HG03280 (cell line): ENCODE measurements around the gene GFER.

ENCODE experiments used
- ATAC-seq: cut with Tn5 transposase; IDR thresholded peaks from one replicate; pipeline ENCODE4 v1.9.1; 2021; ENCODE audit warnings: mild to moderate bottlenecking, moderate library complexity; ENCODE audit not compliant: unreplicated experiment

Gene GFER

DNA sequence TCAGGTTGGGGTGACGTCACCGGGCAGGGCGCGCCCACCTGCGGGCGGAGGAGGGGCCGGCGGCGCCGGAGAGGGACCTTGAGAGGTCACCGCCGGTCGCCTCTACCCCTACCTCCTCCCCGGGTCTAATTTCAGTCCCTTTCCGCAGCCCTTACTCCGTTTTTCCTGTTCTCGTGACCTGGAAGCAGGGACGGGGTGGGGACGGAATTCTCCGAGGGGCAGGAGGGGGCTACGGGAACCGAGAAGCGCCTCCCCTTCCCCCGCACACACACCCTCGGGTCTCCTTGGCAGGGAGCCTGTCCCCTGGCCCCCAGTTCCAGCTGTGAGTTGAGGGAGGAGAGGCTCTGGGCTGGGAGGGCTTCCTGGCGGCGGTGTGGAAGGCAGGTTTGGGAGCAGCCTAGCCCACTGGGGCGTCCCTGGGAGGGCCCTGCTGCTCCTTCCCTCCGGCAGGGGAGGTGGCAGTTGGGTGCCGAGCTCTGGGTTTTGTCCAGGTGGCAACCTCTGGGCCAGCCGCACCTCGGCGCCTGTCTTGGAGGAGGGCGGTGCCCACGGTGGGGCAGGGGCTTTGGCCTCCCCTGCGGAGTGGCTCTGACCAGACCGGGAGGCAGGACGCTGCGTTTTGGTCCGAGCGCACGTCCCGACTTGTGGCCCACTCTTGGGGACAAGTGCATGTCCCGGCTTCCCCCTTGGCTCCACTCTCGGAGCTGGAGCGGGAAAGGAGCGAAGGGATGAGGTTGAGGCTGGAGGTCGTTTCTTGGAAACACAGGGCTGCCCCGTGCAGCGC is 6.5 kb downstream of the GFER start:
- ATAC-seq: no peak

DNA sequence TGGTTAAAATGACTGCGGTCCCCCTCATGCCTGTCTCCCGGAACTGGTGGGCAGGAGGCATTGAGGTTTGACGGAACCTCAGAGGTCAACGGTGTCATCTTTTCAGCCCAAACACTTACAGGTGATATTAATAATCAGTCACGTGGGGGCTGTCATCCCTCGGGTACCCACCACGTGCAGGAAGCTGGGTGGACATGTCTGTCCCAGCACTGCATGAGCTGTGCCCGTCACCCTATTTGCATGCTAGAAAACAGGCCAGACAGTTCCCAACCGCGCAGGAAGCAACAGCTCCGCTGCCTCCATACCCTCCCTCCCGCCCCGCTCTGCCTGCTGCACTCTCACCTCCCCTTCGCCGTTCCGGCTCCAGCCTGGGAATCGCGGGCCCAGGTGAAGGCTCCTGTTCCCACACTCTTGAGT is 7.2 kb downstream of the GFER start:
- no peak for ATAC-seq

DNA sequence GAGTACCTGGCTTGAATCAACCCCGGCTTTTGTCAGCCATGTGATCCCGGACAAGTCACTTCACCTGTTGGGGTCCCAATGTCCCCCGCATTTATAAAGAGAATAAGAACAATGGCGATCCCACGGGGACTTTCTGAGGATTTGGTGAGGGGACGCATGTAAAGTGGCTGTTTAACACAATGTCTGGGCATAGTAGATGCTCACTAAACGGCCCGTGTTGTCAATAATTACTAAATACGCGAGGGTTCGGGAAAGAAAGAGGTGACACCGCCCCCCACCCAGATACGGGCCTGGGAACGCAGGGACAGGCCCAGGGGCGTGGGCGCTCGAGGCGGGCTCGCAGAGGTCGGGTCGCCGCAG is 7.6 kb downstream of the GFER start:
- no peak for ATAC-seq

DNA sequence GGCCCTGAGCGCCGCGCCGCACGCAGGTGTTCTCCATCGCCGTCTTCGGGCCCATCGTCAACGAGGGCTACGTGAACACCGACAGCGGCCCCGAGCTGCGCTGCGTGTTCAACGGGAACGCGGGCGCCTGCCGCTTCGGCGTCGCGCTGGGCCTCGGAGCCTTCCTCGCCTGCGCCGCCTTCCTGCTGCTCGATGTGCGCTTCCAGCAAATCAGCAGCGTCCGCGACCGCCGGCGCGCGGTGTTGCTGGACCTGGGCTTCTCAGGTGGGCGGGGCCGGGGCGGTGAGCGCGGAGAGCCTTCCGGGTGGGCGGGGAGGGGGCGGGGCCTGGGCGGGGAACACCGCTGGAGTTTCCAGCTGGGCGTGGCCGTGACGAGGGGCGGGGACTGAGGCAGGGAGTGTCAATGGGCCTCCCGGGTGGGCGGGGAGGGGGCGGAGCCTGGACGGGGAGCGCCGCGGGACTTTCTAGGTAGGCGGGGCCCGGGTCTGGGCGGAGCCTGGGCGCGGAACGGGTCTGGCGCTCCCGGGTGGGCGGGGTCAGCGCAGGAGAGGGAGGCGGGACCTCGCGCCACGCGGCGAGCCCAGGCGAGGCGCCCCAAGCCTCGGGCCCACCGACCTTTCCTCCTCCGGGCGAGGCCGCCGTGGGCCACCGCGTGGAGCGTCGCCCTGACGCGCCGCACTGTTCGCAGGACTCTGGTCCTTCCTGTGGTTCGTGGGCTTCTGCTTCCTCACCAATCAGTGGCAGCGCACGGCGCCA is 8.1 kb downstream of the GFER start:
- peak; percentile 59 for ATAC-seq

DNA sequence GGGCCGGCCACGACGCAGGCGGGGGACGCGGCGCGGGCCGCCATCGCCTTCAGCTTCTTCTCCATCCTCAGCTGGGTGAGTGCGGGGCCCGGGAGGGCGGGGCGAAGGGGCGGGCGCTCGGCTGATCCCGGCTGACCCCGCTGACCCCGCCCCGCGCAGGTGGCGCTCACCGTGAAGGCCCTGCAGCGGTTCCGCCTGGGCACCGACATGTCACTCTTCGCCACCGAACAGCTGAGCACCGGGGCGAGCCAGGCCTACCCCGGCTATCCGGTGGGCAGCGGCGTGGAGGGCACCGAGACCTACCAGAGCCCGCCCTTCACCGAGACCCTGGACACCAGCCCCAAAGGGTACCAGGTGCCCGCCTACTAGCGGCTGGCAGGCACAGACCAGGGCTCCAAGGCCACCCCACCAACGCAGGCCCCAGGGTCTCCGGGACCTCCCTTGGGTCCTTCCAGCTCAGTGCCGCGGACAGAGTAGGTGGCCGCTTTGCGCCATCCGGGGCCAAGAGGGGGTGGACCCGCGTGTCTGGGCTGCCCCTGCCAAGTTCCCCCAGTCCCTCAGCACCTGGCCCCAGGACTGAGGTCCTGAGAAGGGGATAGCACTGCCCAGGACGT is 8.8 kb downstream of the GFER start:
- ATAC-seq: no peak

DNA sequence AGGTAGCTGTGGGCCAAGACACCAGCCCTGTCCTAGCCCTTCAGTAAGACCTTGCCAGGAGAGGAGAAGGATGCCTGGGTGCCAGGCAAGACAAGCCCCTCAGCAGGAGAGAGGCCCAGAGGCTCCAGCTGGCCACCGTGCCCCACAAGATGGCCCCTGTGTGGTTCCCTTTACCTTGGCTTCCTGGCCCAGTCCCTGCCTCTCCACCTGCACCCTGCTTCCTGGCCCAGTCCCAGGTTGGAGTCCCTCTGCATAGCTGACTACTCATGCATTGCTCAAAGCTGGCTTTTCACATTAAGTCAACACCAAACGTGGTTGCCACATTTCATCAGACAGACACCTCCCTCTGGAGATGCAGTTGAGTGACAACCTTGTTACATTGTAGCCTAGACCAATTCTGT is 9.7 kb downstream of the GFER start:
- no peak for ATAC-seq

DNA sequence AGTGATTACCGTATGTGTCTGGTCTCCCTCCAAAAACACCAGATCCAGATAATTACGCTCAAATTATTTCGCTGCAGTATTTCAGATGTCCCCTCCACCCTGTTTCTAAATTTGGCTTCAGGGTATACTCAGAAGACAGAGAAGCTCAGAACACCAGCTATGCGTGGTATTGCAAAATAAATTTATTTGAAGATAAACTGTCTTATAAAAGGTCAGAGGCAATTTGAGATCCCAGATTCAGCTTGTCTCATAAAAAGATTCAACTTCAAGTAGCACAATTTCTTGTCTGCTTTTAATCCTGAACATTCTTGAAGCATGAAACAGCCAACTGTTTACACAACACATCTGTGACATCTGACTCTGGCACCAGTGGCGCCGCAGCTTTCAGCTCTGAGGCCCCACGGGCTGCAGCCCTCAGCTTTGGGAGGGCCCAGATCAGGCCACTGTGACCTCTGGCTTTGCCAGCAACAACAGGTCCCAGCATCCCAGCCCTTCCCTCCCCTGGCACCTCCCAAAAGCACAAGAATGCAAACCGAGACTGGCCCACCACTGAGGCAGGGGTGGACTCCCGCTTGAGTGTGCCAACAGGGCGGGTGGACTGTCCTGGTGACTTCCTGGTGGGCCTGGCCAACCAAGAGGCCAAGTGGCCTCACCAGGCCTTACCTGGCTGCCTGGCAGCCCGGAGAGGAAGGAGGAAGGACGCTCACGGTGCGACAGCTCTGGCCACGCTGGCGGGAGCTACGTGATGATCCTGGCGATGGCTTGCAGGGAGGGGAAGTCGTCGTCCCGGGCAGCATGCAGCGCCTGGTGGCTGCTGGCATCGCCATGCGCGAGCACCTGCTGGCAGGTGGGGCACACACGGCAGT is 13.7 kb downstream of the GFER start:
- ATAC-seq: no peak

DNA sequence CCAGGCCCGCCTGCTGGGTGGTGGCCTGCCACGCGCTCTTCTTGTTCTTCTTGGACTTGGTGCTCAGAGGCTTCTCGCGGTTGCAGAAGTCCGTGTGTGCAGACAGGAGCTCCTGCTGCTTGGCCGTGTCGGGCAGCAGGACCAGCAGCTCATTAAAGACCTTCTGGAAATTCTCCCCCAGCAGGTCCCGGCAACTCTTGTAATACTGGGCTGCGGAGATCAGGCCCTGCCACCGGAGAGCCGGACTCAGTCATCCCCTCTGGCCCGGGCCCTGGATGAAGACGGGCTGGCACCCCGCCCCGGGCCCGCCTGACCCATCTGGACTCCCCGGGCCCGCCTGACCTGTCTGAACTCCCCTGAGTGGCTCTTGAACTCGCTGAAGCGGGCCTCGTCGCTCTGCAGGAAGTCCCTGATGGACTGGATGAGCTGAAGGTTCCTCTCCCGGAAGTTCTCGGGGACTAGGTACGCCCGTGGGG is 14.4 kb downstream of the GFER start:
- no peak for ATAC-seq

DNA sequence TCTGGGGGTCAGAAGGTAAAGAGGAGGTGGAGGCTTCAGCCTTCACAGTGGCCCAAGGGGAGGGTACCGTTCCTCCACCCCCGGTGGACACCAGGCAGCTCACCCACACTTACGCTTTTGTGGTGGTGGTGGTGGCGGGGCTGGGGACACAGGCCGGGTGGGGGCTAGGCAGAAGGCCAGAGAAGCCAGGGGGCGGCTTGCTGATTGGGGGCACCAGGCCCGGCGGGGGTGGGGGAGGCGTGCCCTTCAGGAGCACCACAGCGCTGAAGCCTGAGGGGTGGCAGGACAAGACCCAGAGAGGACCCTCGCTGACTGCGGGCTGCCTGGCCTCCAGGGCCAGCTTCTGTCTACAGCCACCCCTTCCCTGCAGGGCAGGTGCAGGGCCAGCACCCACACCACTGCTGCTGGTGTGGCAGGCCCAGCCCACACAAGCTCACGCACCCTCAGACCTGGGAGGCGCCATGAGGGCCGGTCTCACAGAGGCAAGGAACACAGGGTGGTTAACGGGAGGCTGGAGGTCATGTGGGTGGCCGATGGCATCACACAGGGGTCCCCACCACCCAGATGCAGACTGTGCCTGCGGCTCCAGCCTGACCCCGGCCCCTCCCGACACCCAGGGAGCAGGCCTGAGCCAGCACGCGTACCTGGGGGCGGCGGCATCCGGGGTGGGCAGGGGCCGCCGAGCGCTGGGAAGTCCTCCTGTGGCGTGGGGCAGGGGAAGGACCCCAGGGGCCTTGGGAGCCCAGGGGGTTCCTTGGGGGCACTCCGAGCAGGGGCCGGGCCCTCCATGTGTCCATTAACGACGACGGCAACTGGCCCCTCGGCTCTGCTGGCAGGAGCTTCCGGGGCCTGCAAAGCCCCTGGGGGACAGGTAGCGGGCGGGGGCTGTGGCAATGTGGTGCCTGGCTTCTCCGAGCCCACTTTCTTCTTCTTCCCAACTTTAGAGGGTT is 15.1 kb downstream of the GFER start:
- ATAC-seq: no peak

DNA sequence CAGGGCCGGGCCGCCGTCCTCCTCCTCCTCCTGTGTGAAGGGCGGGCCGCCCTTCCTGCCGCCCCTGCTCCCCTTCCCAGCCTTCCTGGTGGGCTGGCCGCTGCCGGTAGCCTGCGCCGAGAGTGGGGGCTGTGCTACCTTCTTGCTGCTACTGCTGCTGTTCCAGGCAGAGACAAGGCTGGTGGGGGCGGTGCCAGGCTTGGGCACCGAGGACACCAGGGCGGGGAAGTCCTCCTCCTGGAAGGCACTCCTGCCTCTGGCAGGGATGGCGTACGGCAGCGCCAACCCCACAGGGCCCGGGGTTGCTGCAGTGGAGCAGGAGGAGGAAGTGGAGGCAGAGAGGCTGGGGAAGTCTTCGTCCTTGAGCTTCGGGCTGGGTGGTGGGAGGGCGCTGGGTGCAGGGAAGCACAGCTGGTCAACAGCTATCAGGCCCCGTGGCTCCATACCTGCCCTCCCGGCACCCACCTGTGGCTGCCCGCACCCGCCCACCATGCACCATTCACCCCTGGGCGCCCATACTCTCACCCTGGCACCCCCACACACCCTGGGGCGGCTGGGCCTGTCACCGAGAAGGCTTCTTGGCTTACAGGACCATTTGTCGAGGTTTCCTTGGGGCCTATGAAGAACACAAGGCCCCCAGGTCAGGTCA is 16.0 kb downstream of the GFER start:
- ATAC-seq: no peak

DNA sequence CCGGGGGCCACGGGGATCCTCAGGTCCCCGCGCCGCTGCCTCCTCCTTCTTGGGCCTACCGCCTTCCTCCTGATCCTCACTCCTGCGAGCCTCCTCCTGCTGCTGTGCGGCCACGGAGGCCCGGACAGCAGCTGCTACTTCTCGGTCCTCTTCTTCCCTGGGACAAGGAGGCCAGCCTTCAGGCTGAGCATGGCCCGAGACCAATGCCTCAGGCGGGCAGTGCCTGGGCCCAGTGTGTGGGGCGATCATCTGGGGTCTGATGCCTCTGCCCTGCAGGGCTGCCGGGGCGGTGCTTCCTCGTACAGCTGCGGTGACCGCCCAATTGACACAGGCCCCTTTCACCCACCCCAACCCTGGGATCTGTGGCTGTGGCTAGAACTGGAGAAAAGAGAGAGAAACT is 17.0 kb downstream of the GFER start:
- no peak for ATAC-seq

DNA sequence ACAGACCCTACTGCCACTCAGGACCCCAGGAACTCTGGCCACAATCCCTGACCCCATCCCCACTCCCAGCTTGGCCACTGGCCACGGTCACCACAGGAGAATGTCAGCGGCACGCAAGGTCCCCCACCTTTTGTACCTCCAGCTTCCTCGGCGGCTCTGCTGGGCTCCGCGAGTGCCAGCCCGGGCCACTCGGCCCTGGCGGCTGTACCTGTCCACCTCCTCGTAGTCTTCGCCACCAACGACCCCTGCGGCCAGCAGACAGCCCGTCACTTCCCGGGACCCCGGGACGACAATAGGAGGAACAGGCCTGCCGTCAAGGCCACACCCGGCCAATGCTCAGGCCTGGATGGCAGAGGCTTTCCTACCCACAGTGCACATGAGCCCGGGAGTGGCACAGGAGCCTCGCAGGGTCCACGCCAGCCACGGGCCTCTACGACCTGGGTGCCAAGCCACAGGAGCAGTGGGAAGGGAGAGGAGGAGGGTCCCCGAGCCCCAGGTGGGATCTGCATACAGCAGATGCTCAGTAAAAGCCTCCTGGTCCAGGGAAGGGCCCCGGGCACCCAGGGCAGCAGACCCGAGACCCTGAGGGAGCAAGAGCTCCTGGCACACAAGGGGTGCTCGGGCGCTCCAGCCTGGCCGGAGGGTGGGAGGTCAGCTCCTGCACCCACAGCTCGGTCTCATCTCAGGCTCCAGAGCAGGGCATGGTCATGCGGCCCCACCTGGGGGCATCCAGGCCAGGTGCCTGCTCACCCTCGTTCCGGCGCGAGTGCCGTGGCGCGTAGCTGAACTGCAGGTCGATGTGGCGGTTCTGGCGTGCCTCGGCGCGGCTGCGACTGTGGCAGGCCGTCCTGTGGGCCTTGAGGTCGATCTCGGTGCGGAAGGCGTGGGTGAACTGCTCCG is 17.7 kb downstream of the GFER start:
- no peak for ATAC-seq

DNA sequence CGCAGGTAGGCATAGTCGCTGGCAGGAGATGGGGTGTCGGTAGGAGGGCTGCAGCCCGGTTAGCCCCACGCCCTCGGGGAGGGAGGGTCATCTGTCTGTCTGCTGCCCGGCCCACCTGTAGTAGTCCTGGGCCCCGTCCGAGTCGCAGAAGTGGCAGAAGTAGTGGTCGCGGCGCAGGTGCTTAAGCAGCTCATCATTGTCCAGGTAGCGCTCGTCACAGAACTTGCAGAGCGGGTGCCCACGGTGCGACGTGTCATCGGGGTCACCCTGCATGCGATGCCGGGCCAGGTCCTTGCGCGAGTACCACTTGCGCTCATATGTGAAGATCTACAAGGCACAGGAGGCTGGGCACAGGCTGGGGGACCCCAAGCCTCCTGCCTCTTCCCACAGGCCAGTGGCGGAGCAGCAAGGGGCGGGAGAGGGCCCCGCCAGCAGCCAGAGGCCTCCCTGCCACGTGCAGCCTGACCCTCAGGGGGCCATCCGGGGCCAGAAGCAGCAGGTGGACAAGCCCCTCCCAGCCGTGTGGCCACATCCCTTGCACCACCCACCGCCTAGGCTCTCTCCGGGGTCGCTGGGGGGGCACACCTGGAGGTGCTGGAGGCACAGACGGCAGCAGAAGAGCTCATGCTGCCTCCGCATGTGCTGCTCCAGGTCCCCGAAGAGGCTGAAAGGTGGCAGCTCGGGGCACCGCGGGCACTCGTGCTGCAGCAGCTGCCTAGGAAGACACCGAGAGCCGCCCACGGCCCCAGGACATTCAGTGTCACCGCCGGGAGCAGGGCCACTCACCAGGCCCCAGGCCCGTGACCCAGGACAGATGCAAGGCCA is 18.6 kb downstream of the GFER start:
- no peak for ATAC-seq

DNA sequence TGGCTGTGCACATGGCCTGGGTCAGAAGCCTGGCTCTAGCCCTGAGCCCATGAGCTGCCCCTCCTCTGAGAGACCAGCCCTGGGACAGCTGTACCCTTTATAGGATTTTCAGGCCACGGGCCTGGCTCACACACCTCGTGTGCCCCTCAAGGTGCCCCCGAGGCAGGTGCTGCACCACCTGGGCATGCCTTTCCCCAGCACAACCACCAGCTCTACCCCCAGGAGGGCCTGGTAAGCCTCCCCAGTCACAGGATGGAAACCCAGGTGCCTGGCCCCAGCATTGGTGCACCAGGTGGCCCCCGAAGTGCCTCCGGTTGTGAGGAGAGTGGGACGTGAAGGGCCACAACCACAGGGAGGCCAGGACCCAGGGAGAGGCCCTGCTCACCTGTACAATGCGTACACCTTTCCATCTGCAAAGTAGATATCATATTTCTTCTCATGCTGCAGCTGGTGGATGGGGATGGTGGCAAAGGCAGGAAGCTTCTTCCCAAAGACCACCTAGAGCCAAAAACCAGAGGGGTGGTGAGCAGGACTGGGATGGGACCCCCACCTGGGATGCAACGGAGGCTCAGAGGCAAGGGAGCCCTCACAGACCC is 19.3 kb downstream of the GFER start:
- ATAC-seq: no peak

DNA sequence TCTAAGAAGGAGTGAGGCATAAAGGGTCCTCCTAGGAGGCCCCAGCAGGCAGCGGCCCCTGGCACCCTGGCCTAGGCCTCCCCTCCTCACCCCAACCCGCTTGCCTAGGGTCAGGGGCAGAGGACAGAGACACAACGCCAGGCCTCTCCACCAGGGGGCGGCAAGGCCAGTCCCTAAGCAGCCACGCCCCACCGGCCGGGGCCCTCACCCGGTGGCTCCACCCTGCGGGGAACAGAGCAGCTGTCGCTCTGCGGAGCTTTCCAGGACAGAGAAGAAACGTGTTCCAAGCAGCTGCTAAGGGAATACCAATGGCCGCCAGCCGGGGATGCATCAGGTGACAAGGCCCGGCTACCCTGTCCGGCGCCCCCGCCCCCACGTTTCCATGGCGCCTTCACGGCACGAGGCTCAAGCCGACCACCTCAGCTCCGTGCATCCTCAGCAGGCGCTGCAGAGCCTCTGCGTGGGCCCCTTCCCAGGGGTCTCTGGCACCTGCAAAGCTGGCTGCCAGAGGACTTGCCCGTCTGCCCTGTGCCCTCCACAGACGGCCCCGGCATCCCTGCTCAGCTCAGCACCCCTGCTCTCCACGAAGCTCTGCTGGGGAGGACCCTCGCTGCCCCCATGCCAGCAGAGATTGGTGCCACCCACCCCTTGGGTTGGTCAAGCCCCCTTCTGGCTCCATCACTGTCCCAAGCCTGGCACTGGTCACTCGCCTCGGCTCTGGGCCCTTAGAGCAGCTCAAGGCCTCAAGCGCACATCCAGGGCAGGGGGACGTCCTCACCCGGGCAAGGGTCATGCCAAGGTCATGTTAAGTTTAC is 20.0 kb downstream of the GFER start:
- peak; percentile 67 for ATAC-seq

DNA sequence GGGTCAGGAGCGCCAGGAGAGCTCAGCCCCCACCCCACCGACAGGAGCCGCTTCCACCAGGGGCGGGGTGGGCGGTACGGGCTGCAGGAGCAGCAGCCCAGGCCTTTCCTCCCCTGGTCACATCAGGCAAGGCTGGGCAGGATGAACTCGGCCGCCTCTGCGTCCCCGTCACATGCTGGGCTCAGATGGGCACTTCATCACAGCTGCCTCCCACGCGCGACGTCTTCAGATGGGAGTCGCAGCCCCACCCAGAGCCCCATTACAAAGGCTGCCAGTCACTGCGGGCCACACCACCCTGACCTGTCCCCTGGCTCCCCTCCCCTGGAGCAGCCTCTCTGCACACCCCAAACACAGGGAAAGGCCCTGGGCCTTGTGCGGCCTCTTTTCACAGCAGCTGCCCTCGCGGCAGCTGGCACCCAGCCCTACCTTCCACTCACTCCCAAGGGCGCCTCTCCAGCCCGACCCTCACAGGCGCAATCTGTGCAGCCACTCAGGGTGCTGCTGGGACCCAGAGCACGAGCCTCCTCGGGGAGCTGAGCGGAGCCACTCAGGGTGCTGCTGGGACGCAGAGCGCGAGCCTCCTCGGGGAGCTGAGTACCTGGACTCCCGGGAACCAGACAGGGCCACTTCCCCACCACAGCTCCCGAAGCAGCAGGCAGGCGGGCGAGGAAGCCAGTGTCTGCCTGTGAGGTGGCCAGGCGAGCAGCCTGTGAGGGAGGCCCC is 21.0 kb downstream of the GFER start:
- ATAC-seq: no peak
